Measurements from ENCODE around the gene PRKN. TPM values are rescaled to one million over a fixed set of nuclear protein-coding genes. Genes with fewer than 3 reads are reported as not detected.

Gene PRKN
- total RNA-seq, 3 donors from 2014 or later: 0.05 to 0.13 TPM; not detected in 1

DNA sequence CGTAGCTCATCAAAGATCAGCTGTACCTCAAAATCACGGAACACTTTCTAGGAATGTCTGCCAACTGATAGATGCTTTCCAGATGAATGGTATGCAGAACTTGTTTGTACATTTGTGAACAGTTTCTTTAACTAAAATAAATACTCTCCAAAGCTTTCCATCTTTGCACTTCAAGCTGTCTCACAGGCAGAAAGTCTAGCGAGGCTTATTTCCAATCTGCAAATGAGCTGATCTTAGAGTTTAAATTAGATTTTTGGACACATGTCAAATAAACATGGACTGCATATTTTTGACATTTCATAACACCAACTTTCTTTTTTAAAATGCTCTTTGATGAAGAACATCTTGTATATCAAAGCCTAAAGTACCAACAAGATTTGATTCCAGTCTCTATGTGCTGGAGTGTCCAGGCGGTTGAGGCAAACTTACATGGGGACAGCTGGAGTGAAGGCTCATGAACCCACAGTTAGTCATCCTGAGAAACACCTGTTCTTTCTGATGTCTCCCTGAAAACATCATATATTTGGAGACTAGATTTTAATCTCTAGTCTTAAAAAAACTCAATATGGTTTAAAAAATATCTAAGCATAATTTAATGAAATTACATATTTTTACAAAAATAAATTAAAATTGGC, 1185.1 kb downstream of the PRKN start:
- Mint-ChIP-seq H3K36me3 (ENCODE audit: insufficient read depth) (no peaks in the 10 kb centered on the region), H3K4me3 (no peak overlapping the region), H3K9me3 (no peaks in the 10 kb centered on the region), H3K27me3 (ENCODE audit: low read depth) (no peaks in the 10 kb centered on the region), H3K4me1 (ENCODE audit: low read depth) (no peaks in the 10 kb centered on the region)
- ATAC-seq (no peak), DNase-seq (no peak)

DNA sequence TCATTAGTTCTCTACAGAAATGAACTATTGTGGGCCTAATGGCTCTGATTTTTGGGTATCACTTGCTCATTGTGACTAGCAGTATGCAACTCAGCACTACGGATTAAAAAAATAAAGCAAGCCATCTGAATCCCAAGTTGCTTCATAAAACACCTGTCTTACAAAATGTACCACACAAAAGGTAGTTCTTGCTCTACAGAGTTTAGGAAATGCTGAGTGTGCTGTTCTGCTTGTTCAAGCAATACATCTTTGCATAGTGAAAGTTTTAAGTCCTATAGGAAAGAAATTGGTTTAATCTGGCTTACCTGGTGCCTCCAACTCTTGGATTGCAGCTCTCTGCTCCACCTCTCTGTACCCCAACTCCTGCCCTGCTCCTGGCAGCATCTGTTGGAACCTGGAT, 1187.0 kb downstream of the PRKN start:
- ATAC-seq: no peak
- Mint-ChIP-seq H3K4me1 (ENCODE audit: low read depth) (no peaks in the 10 kb centered on the region), H3K9me3 (no peaks in the 10 kb centered on the region), H3K36me3 (ENCODE audit: insufficient read depth) (no peaks in the 10 kb centered on the region), H3K27me3 (ENCODE audit: low read depth) (no peaks in the 10 kb centered on the region), H3K4me3 (no peak overlapping the region)
- DNase-seq: no peak

- no peaks in the 10 kb centered on the region for H3K36me3 Mint-ChIP-seq (ENCODE audit: insufficient read depth)
Measured at GRCh38 chr6:161536224-161536630, 1191.3 kb downstream of the PRKN start.

GRCh38 chr6:161534264-161534873, 1193.2 kb downstream of the PRKN start:
- Mint-ChIP-seq H3K4me3 (no peak overlapping the region), H3K9me3 (no peaks in the 10 kb centered on the region), H3K27me3 (ENCODE audit: low read depth) (no peaks in the 10 kb centered on the region), H3K36me3 (ENCODE audit: insufficient read depth) (no peaks in the 10 kb centered on the region), H3K4me1 (ENCODE audit: low read depth) (no peaks in the 10 kb centered on the region)
- DNase-seq (no peak), ATAC-seq (no peak)

More at GRCh38 chr6:161536224-161536630, 1191.3 kb downstream of the PRKN start:
- Mint-ChIP-seq H3K4me3 (no peak overlapping the region), H3K4me1 (ENCODE audit: low read depth) (no peaks in the 10 kb centered on the region), H3K27me3 (ENCODE audit: low read depth) (no peaks in the 10 kb centered on the region), H3K9me3 (no peaks in the 10 kb centered on the region)
- ATAC-seq: no peak
- no peak for DNase-seq

DNA sequence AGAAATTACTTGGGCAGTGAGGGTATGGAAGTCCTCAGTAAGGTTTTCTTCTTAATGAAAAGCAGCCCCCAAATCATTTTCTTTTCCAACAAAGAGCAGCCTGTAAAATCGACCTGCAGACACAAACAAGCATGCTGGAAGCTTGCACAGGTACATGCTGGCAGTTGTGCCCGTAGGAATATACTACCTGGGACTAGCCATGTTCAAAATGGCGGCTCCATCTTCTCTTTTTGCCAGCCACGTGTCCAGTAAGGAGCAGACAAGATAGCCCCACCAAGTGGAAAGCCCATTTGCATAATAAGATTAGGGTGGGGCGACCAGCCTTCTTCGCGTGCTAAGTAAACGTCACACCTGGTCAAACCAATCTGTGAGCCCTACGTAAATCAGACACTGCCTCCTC, 1194.3 kb downstream of the PRKN start:
- Mint-ChIP-seq H3K27me3 (ENCODE audit: low read depth) (no peaks in the 10 kb centered on the region), H3K4me1 (ENCODE audit: low read depth) (no peaks in the 10 kb centered on the region), H3K4me3 (no peak overlapping the region), H3K36me3 (ENCODE audit: insufficient read depth) (no peaks in the 10 kb centered on the region), H3K9me3 (no peaks in the 10 kb centered on the region)
- ATAC-seq (no peak), DNase-seq (no peak)

DNA sequence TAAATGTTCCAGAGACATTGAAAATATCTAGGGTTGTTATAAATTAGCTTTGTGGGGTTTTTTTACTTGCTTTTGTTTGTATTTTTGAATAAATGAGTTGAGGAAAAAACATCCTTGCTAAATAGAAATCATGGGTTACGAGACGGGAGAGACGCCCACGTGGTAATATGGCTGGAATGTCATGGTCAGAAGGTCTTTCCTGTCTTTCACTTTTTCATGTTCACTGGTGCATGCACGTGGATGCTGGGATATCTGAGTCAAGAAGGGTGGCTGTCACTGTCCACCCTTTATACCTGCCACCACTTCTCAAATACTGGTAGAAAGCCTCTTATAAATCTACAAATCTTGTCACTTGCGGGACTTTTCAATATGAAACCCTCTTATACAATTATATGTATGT, 1195.0 kb downstream of the PRKN start:
- H3K36me3 Mint-ChIP-seq (ENCODE audit: insufficient read depth): no peaks in the 10 kb centered on the region
- H3K9me3 Mint-ChIP-seq: no peaks in the 10 kb centered on the region
- no peak for DNase-seq
- H3K27me3 Mint-ChIP-seq (ENCODE audit: low read depth): no peaks in the 10 kb centered on the region
- no peak for ATAC-seq
- H3K4me3 Mint-ChIP-seq: no peak overlapping the region
- H3K4me1 Mint-ChIP-seq (ENCODE audit: low read depth): no peaks in the 10 kb centered on the region

GRCh38 chr6:161526794-161527193, 1200.8 kb downstream of the PRKN start:
- Mint-ChIP-seq H3K27me3 (ENCODE audit: low read depth) (no peaks in the 10 kb centered on the region), H3K36me3 (ENCODE audit: insufficient read depth) (no peaks in the 10 kb centered on the region), H3K4me3 (no peak overlapping the region), H3K4me1 (ENCODE audit: low read depth) (no peaks in the 10 kb centered on the region), H3K9me3 (no peaks in the 10 kb centered on the region)
- ATAC-seq (no peak), DNase-seq (no peak)

GRCh38 chr6:161523362-161523761, 1204.2 kb downstream of the PRKN start:
- Mint-ChIP-seq H3K27me3 (ENCODE audit: low read depth) (no peaks in the 10 kb centered on the region), H3K36me3 (ENCODE audit: insufficient read depth) (no peaks in the 10 kb centered on the region), H3K4me1 (ENCODE audit: low read depth) (no peaks in the 10 kb centered on the region), H3K4me3 (no peak overlapping the region), H3K9me3 (no peaks in the 10 kb centered on the region)
- ATAC-seq (no peak), DNase-seq (no peak)

- no peaks in the 10 kb centered on the region for H3K27me3 Mint-ChIP-seq (ENCODE audit: low read depth)
- ATAC-seq (no peak), DNase-seq (no peak)
- no peaks in the 10 kb centered on the region for H3K4me1 Mint-ChIP-seq (ENCODE audit: low read depth)
- no peaks in the 10 kb centered on the region for H3K36me3 Mint-ChIP-seq (ENCODE audit: insufficient read depth)
- no peak overlapping the region for H3K4me3 Mint-ChIP-seq
- H3K9me3 Mint-ChIP-seq: no peaks in the 10 kb centered on the region
Measured at GRCh38 chr6:161522276-161522675, 1205.3 kb downstream of the PRKN start.

DNA sequence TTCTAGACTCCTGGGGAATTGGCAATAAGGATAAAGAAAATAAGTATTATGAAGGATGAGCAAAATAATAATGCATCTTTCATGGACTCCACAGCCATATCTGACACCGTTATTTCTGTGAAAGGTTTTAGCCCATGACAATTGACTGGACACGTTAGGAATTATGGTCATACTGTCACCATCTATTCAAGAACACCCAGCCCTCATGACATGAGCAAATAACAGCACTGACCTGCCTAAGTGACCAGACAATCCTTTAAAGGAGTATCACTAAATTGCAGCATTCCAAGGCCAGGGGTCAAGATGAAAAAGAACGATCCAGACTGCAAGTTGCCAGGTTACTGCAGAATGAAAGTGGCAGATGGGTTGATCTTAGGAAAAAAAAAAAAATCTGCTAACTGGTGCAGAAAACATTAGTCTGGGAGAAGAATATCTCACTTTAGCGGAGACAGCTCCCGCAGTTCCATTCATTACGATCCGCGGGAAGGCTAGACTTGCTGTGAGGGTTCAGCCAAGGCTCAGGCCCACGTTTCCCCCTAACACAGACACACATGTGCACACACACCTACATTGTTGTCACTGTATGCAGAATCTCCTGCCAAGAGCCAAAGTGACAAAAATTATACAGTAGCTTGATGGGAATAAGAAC, 1216.0 kb downstream of the PRKN start:
- no peak overlapping the region for H3K4me3 Mint-ChIP-seq
- ATAC-seq (no peak), DNase-seq (no peak)
- no peaks in the 10 kb centered on the region for H3K36me3 Mint-ChIP-seq (ENCODE audit: insufficient read depth)
- H3K4me1 Mint-ChIP-seq (ENCODE audit: low read depth): no peaks in the 10 kb centered on the region
- no peaks in the 10 kb centered on the region for H3K27me3 Mint-ChIP-seq (ENCODE audit: low read depth)
- H3K9me3 Mint-ChIP-seq: peaks cover 4% of the 10 kb centered on the region

GRCh38 chr6:161508341-161508740, 1219.2 kb downstream of the PRKN start:
- no peaks in the 10 kb centered on the region for H3K27me3 Mint-ChIP-seq (ENCODE audit: low read depth)
- DNase-seq (no peak), ATAC-seq (no peak)
- no peaks in the 10 kb centered on the region for H3K4me1 Mint-ChIP-seq (ENCODE audit: low read depth)
- no peak overlapping the region for H3K4me3 Mint-ChIP-seq
- peaks cover 8% of the 10 kb centered on the region for H3K9me3 Mint-ChIP-seq
- no peaks in the 10 kb centered on the region for H3K36me3 Mint-ChIP-seq (ENCODE audit: insufficient read depth)

DNA sequence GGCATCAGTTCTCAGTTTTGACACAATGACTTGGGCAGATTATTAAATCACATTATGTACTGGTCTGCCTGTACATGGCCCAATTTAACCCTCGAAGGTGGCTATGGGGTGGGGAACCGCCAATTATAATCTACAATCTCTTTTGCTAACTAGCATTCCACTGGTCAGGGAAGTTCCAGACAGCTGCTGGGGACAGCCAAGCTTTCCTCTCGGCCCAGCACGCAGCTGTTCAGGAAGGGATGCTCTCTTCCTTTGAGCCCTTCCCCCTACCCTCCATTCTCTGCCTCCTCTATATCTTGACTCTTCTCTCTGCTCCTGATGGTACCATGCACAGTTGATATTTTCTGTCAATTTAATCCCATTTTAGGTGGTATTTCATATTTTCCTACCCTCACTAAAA, 1220.2 kb downstream of the PRKN start:
- peaks cover 8% of the 10 kb centered on the region for H3K9me3 Mint-ChIP-seq
- DNase-seq: no peak
- no peaks in the 10 kb centered on the region for H3K4me1 Mint-ChIP-seq (ENCODE audit: low read depth)
- no peaks in the 10 kb centered on the region for H3K27me3 Mint-ChIP-seq (ENCODE audit: low read depth)
- no peak for ATAC-seq
- no peaks in the 10 kb centered on the region for H3K36me3 Mint-ChIP-seq (ENCODE audit: insufficient read depth)
- H3K4me3 Mint-ChIP-seq: no peak overlapping the region

DNA sequence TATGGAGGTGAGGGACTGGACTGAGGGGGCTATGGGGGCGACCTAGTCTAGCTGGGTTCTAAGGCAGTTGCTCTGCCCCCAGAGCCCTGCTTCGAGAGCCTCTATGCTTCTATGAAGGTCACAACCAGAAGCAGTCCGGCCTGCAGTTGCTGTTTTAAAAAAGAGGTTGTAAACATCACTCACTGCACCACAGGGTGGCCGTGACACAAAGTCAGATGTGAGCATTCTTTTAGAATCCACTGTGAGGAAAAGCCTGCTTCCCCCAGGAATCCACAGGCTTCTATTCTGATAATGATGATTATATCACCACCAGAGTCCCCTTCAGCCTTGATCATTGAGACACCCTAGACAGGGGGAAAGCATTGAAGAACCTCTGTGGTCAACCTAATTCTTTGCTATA, 1224.0 kb downstream of the PRKN start:
- no peak for DNase-seq
- no peaks in the 10 kb centered on the region for H3K36me3 Mint-ChIP-seq (ENCODE audit: insufficient read depth)
- H3K27me3 Mint-ChIP-seq (ENCODE audit: low read depth): no peaks in the 10 kb centered on the region
- no peaks in the 10 kb centered on the region for H3K4me1 Mint-ChIP-seq (ENCODE audit: low read depth)
- no peak overlapping the region for H3K4me3 Mint-ChIP-seq
- peaks cover 7% of the 10 kb centered on the region for H3K9me3 Mint-ChIP-seq
- ATAC-seq: no peak

DNA sequence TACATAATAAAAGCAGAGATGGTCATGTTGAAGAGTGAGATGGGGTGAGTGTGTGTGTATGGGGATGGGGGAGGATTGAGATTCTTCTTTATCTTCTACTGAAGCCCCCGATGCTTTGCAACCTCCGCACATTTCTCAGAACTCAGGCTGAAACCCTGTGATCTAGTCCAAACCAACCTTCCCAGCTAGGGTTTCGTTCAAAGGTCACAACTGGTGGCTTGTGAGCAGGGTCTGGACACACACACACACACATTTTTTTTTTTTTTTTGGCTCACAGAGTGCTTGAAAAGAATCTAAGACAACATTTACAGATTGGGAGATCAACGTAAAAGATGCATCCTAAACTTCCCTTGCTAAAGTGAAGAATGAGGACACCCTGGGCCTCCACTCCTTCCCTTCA, 1228.7 kb downstream of the PRKN start:
- Mint-ChIP-seq H3K9me3 (no peaks in the 10 kb centered on the region), H3K4me3 (no peak overlapping the region), H3K36me3 (ENCODE audit: insufficient read depth) (no peaks in the 10 kb centered on the region), H3K27me3 (ENCODE audit: low read depth) (no peaks in the 10 kb centered on the region), H3K4me1 (ENCODE audit: low read depth) (no peaks in the 10 kb centered on the region)
- ATAC-seq (no peak), DNase-seq (no peak)

DNA sequence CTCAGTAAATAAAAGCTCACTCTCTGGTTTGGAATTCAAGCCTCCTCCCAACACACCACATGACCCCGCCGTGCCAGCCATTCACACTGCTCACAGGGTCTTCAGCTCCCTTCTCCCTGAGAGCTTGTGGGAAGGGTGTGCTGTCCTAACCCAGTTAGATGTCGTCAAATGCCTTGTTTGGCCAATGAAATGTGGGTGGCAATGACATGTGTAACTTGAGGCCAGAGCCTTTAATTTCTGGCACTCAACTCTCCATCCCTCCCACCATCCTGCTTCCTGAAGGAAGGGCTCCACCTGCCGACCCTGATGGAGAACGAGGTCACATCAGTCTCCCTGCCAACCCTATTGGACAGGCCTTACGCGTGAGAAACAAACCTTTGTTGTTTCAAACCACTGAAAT, 1229.2 kb downstream of the PRKN start:
- no peaks in the 10 kb centered on the region for H3K36me3 Mint-ChIP-seq (ENCODE audit: insufficient read depth)
- no peak overlapping the region for H3K4me3 Mint-ChIP-seq
- DNase-seq (no peak), ATAC-seq (no peak)
- no peaks in the 10 kb centered on the region for H3K9me3 Mint-ChIP-seq
- no peaks in the 10 kb centered on the region for H3K27me3 Mint-ChIP-seq (ENCODE audit: low read depth)
- no peaks in the 10 kb centered on the region for H3K4me1 Mint-ChIP-seq (ENCODE audit: low read depth)

All from activated T-cell treated with anti-CD3 and anti-CD28 coated beads, Interleukin-2, amount 50 U/mL, for 4 hours (primary cell).